HCT116 (cell line): ENCODE results near the gene TRAF5. TPM values are rescaled to one million over a fixed set of nuclear protein-coding genes. Genes with fewer than 3 reads are reported as not detected.

Source experiments
- ATAC-seq: fragments of 200-7000 bp; cut with Tn5 transposase; 2 replicates; pipeline ENCODE4 v1.9.1; 2020; ENCODE audit warnings: mild to moderate bottlenecking, moderate library complexity
- BruUV-seq: library from RNA; stranded (reverse); fragments of 400-500 nt; replicated peaks from 2 replicates; lab custom pipeline; 2021; lab: Mats Ljungman, UMichigan
- CTCF ChIA-PET: fragments of 300-600 bp; sonication (Branson Sonifier 250); formaldehyde crosslinking; loops from one replicate; lab custom pipeline; 2021; ENCODE audit warnings: antibody characterized with exemption; lab: Charles Lee
- POLR2A ChIA-PET: fragments of 300-600, 350-600 bp; sonication (Branson Sonifier 250); formaldehyde crosslinking; loops from one replicate; lab custom pipeline; 2021; ENCODE audit warnings: antibody characterized with exemption; lab: Charles Lee
- RAD21 ChIA-PET, 2 experiments: fragments of 300-600 bp; sonication (Branson Sonifier 250); formaldehyde crosslinking; loops; one replicate each; lab custom pipeline; 2023; ENCODE audit warnings: low total read pairs in 2 of 2; ENCODE audit not compliant: uncharacterized antibody in 2 of 2, unreplicated experiment in 2 of 2, low non-redundant PET in 1 of 2; lab: Charles Lee
- DNase-seq: peaks from one replicate; pipeline ENCODE4 v3.0.0-alpha.2; 2010; ENCODE audit warnings: low read depth, low spot score
- H2AFZ ChIP-seq: fragments of 200-600 bp; shearing (Covaris generic), sonication (generic); 2 replicates; pipeline ENCODE4 v1.6.1; 2017; ENCODE audit warnings: low read depth, mixed run types, mixed read lengths, antibody characterized with exemption, low read length; ENCODE audit not compliant: poor library complexity, severe bottlenecking
- H3K27ac ChIP-seq: 2 replicates; pipeline ENCODE4 v1.5.1; 2012; ENCODE audit warnings: low read depth, low read length
- H3K27me3 ChIP-seq: fragments of 200-600 bp; sonication (generic); 2 replicates; pipeline ENCODE4 v1.6.1; 2016; ENCODE audit warnings: mixed run types, low read length, mixed read lengths; ENCODE audit not compliant: insufficient read depth
- H3K36me3 ChIP-seq, 2 experiments: fragments of 200-500 bp in 1 of 2; fragments of 200-600 bp in 1 of 2; sonication (Bioruptor generic) in 1 of 2; sonication (generic) in 1 of 2; 2 replicates each; pipeline versions ENCODE4 v1.5.1 to v1.6.1; 2014 to 2016; ENCODE audit warnings: low read length in 2 of 2, inconsistent platforms in 1 of 2, mixed read lengths in 1 of 2, mixed run types in 1 of 2; ENCODE audit not compliant: insufficient read depth in 2 of 2, control insufficient read depth in 1 of 2
- H3K4me1 ChIP-seq, 2 experiments: fragments of 200-600 bp in 1 of 2; sonication (generic) in 1 of 2; 2 replicates each; pipeline versions ENCODE4 v1.5.1 to v1.6.1; 2012 to 2017; ENCODE audit warnings: low read length in 2 of 2, inconsistent platforms in 1 of 2, mild to moderate bottlenecking in 1 of 2, mixed read lengths in 1 of 2, mixed run types in 1 of 2, moderate library complexity in 1 of 2; ENCODE audit not compliant: insufficient read depth in 2 of 2, control insufficient read depth in 1 of 2
- H3K4me2 ChIP-seq: fragments of 200-600 bp; sonication (generic); 2 replicates; pipeline ENCODE4 v1.6.1; 2017; ENCODE audit warnings: mixed run types, low read length, mixed read lengths
- H3K4me3 ChIP-seq, 2 experiments: fragments of 200-600 bp in 1 of 2; sonication (generic) in 1 of 2; replicated peaks in 1 of 2; 2 replicates each; pipeline ENCODE4 v1.5.1; 2011 to 2016; ENCODE audit warnings: low read length in 2 of 2, control low read depth in 1 of 2, low read depth in 1 of 2, mild to moderate bottlenecking in 1 of 2, mixed read lengths in 1 of 2, mixed run types in 1 of 2
- H3K79me2 ChIP-seq: fragments of 200-600 bp; sonication (generic); 2 replicates; pipeline ENCODE4 v1.6.1; 2017; ENCODE audit warnings: mild to moderate bottlenecking, mixed run types, low read length, moderate library complexity, mixed read lengths; ENCODE audit not compliant: insufficient read depth
- H3K9ac ChIP-seq: fragments of 200-600 bp; sonication (generic); 2 replicates; pipeline ENCODE4 v1.6.1; 2016; ENCODE audit warnings: low read length, mixed read lengths
- H3K9me2 ChIP-seq: fragments of 200-600 bp; sonication (generic), shearing (Covaris generic); 2 replicates; pipeline ENCODE4 v1.6.1; 2017; ENCODE audit warnings: mixed run types, mild to moderate bottlenecking, moderate library complexity; ENCODE audit not compliant: insufficient read depth
- H3K9me3 ChIP-seq, 2 experiments: fragments of 200-500 bp in 1 of 2; fragments of 200-600 bp in 1 of 2; sonication (Bioruptor generic) in 1 of 2; sonication (generic) in 1 of 2; 2 replicates each; pipeline ENCODE4 v1.6.1; 2014 to 2017; ENCODE audit warnings: low read length in 2 of 2, mixed read lengths in 2 of 2, inconsistent platforms in 1 of 2, low read depth in 1 of 2, mild to moderate bottlenecking in 1 of 2, mixed run types in 1 of 2, moderate library complexity in 1 of 2; ENCODE audit not compliant: control insufficient read depth in 1 of 2, insufficient read depth in 1 of 2
- H4K20me1 ChIP-seq: fragments of 200-600 bp; sonication (generic), shearing (Covaris generic); 2 replicates; pipeline ENCODE4 v1.6.1; 2017; ENCODE audit warnings: mixed run types, mild to moderate bottlenecking, moderate library complexity; ENCODE audit not compliant: insufficient read depth
- CBX3 ChIP-seq: IDR thresholded peaks from 2 replicates; pipeline ENCODE4 v1.6.1; 2012; ENCODE audit warnings: low read depth
- EZH2 ChIP-seq: fragments of 200-600 bp; sonication (generic); IDR thresholded peaks from 2 replicates; pipeline ENCODE4 v1.6.1; 2017; ENCODE audit warnings: antibody characterized with exemption, mixed run types
- EZH2phosphoT487 ChIP-seq: fragments of 200-600 bp; IDR thresholded peaks from 2 replicates; pipeline ENCODE4 v1.6.1; 2018; ENCODE audit warnings: antibody characterized with exemption, borderline replicate concordance
- POLR2A ChIP-seq: IDR thresholded peaks from 2 replicates; pipeline ENCODE4 v1.7.0; 2011; ENCODE audit warnings: borderline replicate concordance; ENCODE audit not compliant: insufficient read depth, insufficient read length; ENCODE audit errors: extremely low read depth
- SP1 ChIP-seq: IDR thresholded peaks from 2 replicates; pipeline ENCODE4 v1.6.1; 2012; ENCODE audit warnings: low read depth
- SRF ChIP-seq: IDR thresholded peaks from 2 replicates; pipeline ENCODE4 v1.6.1; 2012; ENCODE audit warnings: low read depth
- TCF7L2 ChIP-seq: IDR thresholded peaks from 2 replicates; pipeline ENCODE4 v1.7.0; 2011; ENCODE audit warnings: borderline replicate concordance, inconsistent platforms; ENCODE audit not compliant: insufficient read depth, insufficient read length; ENCODE audit errors: extremely low read depth
- YY1 ChIP-seq: IDR thresholded peaks from 2 replicates; pipeline ENCODE4 v1.6.1; 2011; ENCODE audit warnings: low read length, low read depth, moderate library complexity, mild to moderate bottlenecking; ENCODE audit not compliant: insufficient replicate concordance; ENCODE audit errors: extremely low read depth
- ZFX ChIP-seq: fragments of 450-650 bp; IDR thresholded peaks from 2 replicates; pipeline ENCODE4 v1.6.1; 2017
- intact Hi-C: fragments of 100-400 bp; cut with micrococcal nuclease; formaldehyde crosslinking; loops from 2 replicates; pipeline ENCODE4 v1.10.0; 2022
- total RNA-seq: library from RNA; stranded (reverse); gene quantifications from one replicate; pipeline ENCODE4 v1.2.1, GENCODE V29; 2021; ENCODE audit not compliant: unreplicated experiment
- TF ChIP-seq, protein P1 (sequence below): IDR thresholded peaks from 2 replicates; pipeline ENCODE4 v1.6.1; 2011; ENCODE audit warnings: mild to moderate bottlenecking, low read length, moderate library complexity; ENCODE audit not compliant: insufficient replicate concordance; ENCODE audit errors: extremely low read depth

TRAF5 gene
- total RNA-seq, 1 experiment from 2014 or later: 6.5 TPM

DNA sequence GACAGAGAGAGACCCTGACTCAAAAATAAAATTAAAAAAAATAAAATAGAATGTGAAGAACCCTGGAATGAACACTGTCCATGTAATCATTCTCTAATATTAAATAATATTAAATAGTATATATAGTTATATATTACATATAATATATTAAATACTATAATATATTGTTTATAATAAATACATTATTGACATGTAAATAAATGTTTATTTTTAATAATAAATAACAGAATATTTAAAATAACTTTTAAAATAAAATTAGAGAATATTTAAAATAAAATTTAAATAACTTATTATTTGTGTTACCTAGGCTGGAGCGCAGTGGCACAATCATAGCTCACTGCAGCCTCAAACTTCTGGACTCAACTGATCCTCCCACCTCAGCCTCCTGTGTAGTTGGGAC is 32.1 kb downstream of the TRAF5 start:
- TF ChIP-seq, protein P1, sequence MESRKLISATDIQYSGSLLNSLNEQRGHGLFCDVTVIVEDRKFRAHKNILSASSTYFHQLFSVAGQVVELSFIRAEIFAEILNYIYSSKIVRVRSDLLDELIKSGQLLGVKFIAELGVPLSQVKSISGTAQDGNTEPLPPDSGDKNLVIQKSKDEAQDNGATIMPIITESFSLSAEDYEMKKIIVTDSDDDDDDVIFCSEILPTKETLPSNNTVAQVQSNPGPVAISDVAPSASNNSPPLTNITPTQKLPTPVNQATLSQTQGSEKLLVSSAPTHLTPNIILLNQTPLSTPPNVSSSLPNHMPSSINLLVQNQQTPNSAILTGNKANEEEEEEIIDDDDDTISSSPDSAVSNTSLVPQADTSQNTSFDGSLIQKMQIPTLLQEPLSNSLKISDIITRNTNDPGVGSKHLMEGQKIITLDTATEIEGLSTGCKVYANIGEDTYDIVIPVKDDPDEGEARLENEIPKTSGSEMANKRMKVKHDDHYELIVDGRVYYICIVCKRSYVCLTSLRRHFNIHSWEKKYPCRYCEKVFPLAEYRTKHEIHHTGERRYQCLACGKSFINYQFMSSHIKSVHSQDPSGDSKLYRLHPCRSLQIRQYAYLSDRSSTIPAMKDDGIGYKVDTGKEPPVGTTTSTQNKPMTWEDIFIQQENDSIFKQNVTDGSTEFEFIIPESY: no peak
- TF ChIP-seq CBX3 (no peak), EZH2phosphoT487 (no peak), ZFX (no peak), YY1 (no peak), POLR2A (no peak)
- Histone ChIP-seq H3K9me3 (no peaks in the 10 kb centered on the region), H3K27me3 (no peaks in the 10 kb centered on the region), H2AFZ (no peak overlapping the region), H3K9ac (no peak overlapping the region), H3K36me3 (no peaks in the 10 kb centered on the region), H3K27ac (no peak overlapping the region), H3K9me2 (no peaks in the 10 kb centered on the region), H3K4me3 (no peak overlapping the region), H3K4me2 (no peak overlapping the region), H4K20me1 (no peaks in the 10 kb centered on the region), H3K79me2 (no peaks in the 10 kb centered on the region), H3K4me1 (0 out of 4 replicates have a peak, but pooled peaks cover 0 to 5% of the 10 kb centered on the region in 2 experiments)
- ChIA-PET RAD21 (no interaction called here), CTCF (no interaction called here), POLR2A (no interaction called here)
- DNase-seq (no peak), ATAC-seq (no peak)
- intact Hi-C loops: no loop called here
- BruUV-seq: no TSS peak

DNA sequence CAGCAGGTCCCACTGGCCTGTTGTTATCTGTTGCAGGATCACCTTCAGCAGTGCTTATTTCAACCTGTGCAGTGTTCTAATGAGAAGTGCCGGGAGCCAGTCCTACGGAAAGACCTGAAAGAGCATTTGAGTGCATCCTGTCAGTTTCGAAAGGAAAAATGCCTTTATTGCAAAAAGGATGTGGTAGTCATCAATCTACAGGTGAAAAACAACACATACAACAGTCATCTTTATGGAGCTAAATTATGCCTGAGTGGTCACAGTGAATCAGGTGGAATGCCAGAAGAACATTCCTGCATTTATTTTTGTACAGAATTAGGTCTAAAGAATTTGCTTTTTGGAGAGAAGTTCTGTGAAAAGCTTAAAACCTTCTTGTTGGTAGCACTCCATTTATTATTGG is 33.2 kb downstream of the TRAF5 start:
- no peak overlapping the region for H2AFZ ChIP-seq
- no peak overlapping the region for H3K27ac ChIP-seq
- 0 out of 4 replicates have a peak, but pooled peaks cover 0 to 5% of the 10 kb centered on the region in 2 experiments for H3K4me1 ChIP-seq
- H3K79me2 ChIP-seq: no peaks in the 10 kb centered on the region
- ATAC-seq: no peak
- no peak overlapping the region for H3K4me3 ChIP-seq
- no TSS peak for BruUV-seq
- no peak for TF ChIP-seq SP1
- no peak for TF ChIP-seq EZH2
- TF ChIP-seq TCF7L2: no peak
- no peak for TF ChIP-seq EZH2phosphoT487
- no peak for TF ChIP-seq SRF
- H3K27me3 ChIP-seq: no peaks in the 10 kb centered on the region
- no peaks in the 10 kb centered on the region for H3K36me3 ChIP-seq
- H3K9ac ChIP-seq: no peak overlapping the region
- ChIA-PET POLR2A (no interaction called here), RAD21 (no interaction called here), CTCF (no interaction called here)
- no peak overlapping the region for H3K4me2 ChIP-seq
- no peaks in the 10 kb centered on the region for H3K9me2 ChIP-seq
- no peaks in the 10 kb centered on the region for H4K20me1 ChIP-seq
- intact Hi-C loops: no loop called here
- H3K9me3 ChIP-seq: no peaks in the 10 kb centered on the region
- DNase-seq: no peak
